IPS-15b (cell line): Measurements from ENCODE around the gene NTN4.
"Not testable (repeated sequence)": the region's sequence is repeated elsewhere in the genome, so short reads cannot be mapped to it uniquely, and the experiment has no call there.

Experiments used
- H3K27me3 ChIP-seq: one replicate; pipeline ENCODE4 v1.6.1; 2013; ENCODE audit warnings: low read length; ENCODE audit not compliant: control insufficient read depth, insufficient read depth
- H3K36me3 ChIP-seq: one replicate; pipeline ENCODE4 v1.6.1; 2013; ENCODE audit warnings: low read length; ENCODE audit not compliant: control insufficient read depth, insufficient read depth
- H3K4me1 ChIP-seq: one replicate; pipeline ENCODE4 v1.6.1; 2013; ENCODE audit warnings: mild to moderate bottlenecking, low read length; ENCODE audit not compliant: control insufficient read depth, insufficient read depth
- H3K4me3 ChIP-seq: one replicate; pipeline ENCODE4 v1.5.1; 2013; ENCODE audit warnings: low read depth, low read length
- H3K9ac ChIP-seq: one replicate; pipeline ENCODE4 v1.6.1; 2013; ENCODE audit warnings: low read depth, mild to moderate bottlenecking, low read length
- H3K9me3 ChIP-seq: one replicate; pipeline ENCODE4 v1.6.1; 2013; ENCODE audit warnings: mild to moderate bottlenecking, low read length; ENCODE audit not compliant: control insufficient read depth, insufficient read depth

The NTN4 gene

GRCh38 chr12:95740751-95741150 is 49.8 kb downstream of the NTN4 start:
- H3K4me1 ChIP-seq, result no peaks in the 10 kb centered on the region

GRCh38 chr12:95739561-95740313 is 50.8 kb downstream of the NTN4 start:
- Histone ChIP-seq H3K9me3 (no peaks in the 10 kb centered on the region), H3K9ac (no peak overlapping the region), H3K4me1 (no peaks in the 10 kb centered on the region)

More at GRCh38 chr12:95740751-95741150, 49.8 kb downstream of the NTN4 start:
- no peaks in the 10 kb centered on the region for H3K9me3 ChIP-seq
- H3K36me3 ChIP-seq, result peaks cover 4% of the 10 kb centered on the region
- no peak overlapping the region for H3K4me3 ChIP-seq
- H3K27me3 ChIP-seq, result no peaks in the 10 kb centered on the region
- no peak overlapping the region for H3K9ac ChIP-seq

GRCh38 chr12:95738024-95738611 is 52.4 kb downstream of the NTN4 start:
- H3K4me3 ChIP-seq, result no peak overlapping the region
- H3K27me3 ChIP-seq, result no peaks in the 10 kb centered on the region
- H3K9ac ChIP-seq, result no peak overlapping the region
- no peaks in the 10 kb centered on the region for H3K4me1 ChIP-seq
- H3K9me3 ChIP-seq, result no peaks in the 10 kb centered on the region
- H3K36me3 ChIP-seq, result no peaks in the 10 kb centered on the region

More at GRCh38 chr12:95739561-95740313, 50.8 kb downstream of the NTN4 start:
- no peak overlapping the region for H3K4me3 ChIP-seq
- no peaks in the 10 kb centered on the region for H3K36me3 ChIP-seq
- no peaks in the 10 kb centered on the region for H3K27me3 ChIP-seq

DNA sequence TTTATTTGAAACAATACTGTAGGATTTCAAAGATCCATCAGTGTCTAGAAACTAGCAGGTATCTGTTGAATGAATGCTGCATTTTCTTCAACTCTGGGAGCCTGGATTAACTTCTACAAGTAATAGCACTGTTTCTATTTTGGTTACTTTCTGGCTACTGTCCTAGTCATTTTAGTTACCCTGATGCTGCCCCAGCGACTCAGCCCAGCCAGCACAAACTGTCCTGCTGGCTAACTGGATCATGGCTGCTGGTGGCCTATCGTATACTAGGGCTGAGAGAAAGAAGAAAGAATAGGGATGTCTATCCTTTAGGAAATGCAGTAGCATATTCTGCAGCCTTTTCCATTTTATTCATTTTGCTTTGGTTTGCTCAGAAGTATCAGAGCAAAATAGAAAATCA is 53.9 kb downstream of the NTN4 start:
- no peak overlapping the region for H3K4me3 ChIP-seq
- H3K36me3 ChIP-seq, result no peaks in the 10 kb centered on the region
- no peaks in the 10 kb centered on the region for H3K27me3 ChIP-seq
- no peaks in the 10 kb centered on the region for H3K4me1 ChIP-seq
- no peak overlapping the region for H3K9ac ChIP-seq
- no peaks in the 10 kb centered on the region for H3K9me3 ChIP-seq

GRCh38 chr12:95735728-95736127 is 54.8 kb downstream of the NTN4 start:
- H3K36me3 ChIP-seq, H3K27me3 ChIP-seq, H3K9me3 ChIP-seq, H3K4me1 ChIP-seq, H3K4me3 ChIP-seq, H3K9ac ChIP-seq: not testable (repeated sequence)

GRCh38 chr12:95733141-95733825 is 57.3 kb downstream of the NTN4 start:
- Histone ChIP-seq H3K4me1 (no peaks in the 10 kb centered on the region), H3K36me3 (no peaks in the 10 kb centered on the region), H3K9ac (no peak overlapping the region), H3K27me3 (no peaks in the 10 kb centered on the region), H3K9me3 (no peaks in the 10 kb centered on the region), H3K4me3 (no peak overlapping the region)

DNA sequence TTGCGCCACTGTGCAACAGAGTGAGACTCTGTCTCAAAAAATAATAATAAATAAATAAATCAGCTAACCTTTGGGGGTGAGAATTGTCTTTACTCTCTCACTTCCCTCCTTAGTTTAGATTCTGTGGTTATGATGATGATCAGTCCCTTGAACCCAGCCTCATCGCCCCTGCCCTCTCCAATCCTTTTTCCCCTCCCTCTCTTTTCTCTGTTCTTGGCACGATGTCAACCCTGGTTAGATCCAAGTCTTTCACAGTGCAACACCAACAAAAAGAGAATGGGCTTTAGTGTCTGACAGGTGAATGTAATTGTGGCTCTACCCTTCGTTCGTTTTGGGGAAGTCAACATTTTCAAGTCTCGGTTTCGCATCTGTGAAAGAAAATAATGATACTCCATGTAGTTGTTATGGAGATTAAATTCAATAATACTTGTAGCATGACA is 59.0 kb downstream of the NTN4 start:
- Histone ChIP-seq H3K9me3 (no peaks in the 10 kb centered on the region), H3K9ac (no peak overlapping the region), H3K27me3 (no peaks in the 10 kb centered on the region), H3K36me3 (no peaks in the 10 kb centered on the region), H3K4me3 (no peak overlapping the region), H3K4me1 (no peaks in the 10 kb centered on the region)

DNA sequence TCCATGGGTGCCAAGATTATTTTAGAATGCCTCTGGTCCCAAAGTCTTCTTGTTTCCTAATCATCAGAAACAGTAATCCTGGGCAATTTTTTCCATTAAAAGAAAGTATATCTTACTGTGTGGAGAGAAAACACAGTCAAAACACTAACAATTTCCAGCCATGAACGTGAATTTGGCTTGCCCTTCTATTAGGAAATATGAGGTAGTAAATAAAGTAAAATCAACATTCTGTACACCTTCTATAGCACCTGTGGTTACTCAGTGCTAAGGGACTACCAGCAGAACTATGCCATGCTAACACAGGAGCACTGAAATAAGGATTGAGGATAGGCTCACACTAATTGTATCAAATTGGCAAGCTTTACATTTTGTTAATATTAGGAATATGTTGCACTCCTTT is 60.1 kb downstream of the NTN4 start:
- Histone ChIP-seq H3K36me3 (no peaks in the 10 kb centered on the region), H3K4me3 (no peak overlapping the region), H3K4me1 (no peaks in the 10 kb centered on the region), H3K27me3 (no peaks in the 10 kb centered on the region), H3K9me3 (no peaks in the 10 kb centered on the region), H3K9ac (no peak overlapping the region)

- H3K4me3 ChIP-seq, result no peak overlapping the region
- H3K9me3 ChIP-seq, result no peaks in the 10 kb centered on the region
- no peaks in the 10 kb centered on the region for H3K36me3 ChIP-seq
- no peak overlapping the region for H3K9ac ChIP-seq
- H3K4me1 ChIP-seq, result no peaks in the 10 kb centered on the region
- H3K27me3 ChIP-seq, result no peaks in the 10 kb centered on the region
These were observed 63.7 kb downstream of the NTN4 start for GRCh38 chr12:95726903-95727302.

DNA sequence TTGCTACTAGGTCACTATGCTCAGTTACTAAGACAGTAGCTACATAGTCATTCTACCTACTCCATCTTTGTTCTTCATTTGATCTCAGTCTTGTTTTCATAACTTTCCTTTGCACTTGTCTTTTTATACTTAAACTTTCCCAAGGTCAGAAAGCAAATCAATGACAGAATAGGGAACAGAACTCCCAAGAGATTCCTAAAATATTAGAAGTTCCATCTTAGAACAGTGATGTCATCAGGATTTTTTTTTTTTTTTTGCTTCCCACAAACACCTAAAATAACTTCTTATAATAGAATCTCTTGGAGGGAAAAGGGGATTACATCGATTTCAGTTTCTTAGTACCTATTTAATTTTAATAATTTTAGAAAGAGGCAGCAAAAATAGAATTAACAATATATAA is 65.8 kb downstream of the NTN4 start:
- no peak overlapping the region for H3K4me3 ChIP-seq
- H3K9ac ChIP-seq, result no peak overlapping the region
- no peaks in the 10 kb centered on the region for H3K9me3 ChIP-seq
- no peaks in the 10 kb centered on the region for H3K36me3 ChIP-seq
- no peaks in the 10 kb centered on the region for H3K27me3 ChIP-seq
- peaks cover 5% of the 10 kb centered on the region for H3K4me1 ChIP-seq

- no peaks in the 10 kb centered on the region for H3K9me3 ChIP-seq
- H3K36me3 ChIP-seq, result no peaks in the 10 kb centered on the region
- H3K27me3 ChIP-seq, result no peaks in the 10 kb centered on the region
- peaks cover 5% of the 10 kb centered on the region for H3K4me1 ChIP-seq
- H3K4me3 ChIP-seq, result no peak overlapping the region
- no peak overlapping the region for H3K9ac ChIP-seq
These were observed 66.7 kb downstream of the NTN4 start for GRCh38 chr12:95723693-95724384.
